GM12878 (cell line): ENCODE measurements around the gene KCNQ1. TPM values are rescaled to one million over a fixed set of nuclear protein-coding genes. Genes with fewer than 3 reads are reported as not detected.

Experiments used
- ATAC-seq: fragments of 200-7000 bp; cut with Tn5 transposase; 3 replicates; pipeline ENCODE4 v1.9.1; 2020; ENCODE audit warnings: mild to moderate bottlenecking, moderate library complexity
- BruUV-seq: library from RNA; stranded (reverse); fragments of 400-500 nt; replicated peaks from 2 replicates; lab custom pipeline; 2021; lab: Mats Ljungman, UMichigan
- CTCF ChIA-PET: fragments of 300-600 bp; sonication (Branson Sonifier 250); formaldehyde crosslinking; extraction: SDS; loops from one replicate; lab custom pipeline; 2021; ENCODE audit warnings: inconsistent platforms; lab: Yijun Ruan, JAX
- POLR2A ChIA-PET: fragments of 350-600 bp; formaldehyde crosslinking; extraction: SDS; loops from one replicate; lab custom pipeline; 2021; ENCODE audit warnings: inconsistent platforms; lab: Charles Lee
- RAD21 ChIA-PET: fragments of 300-600 bp; sonication (Branson Sonifier 250); formaldehyde crosslinking; loops from one replicate; lab custom pipeline; 2023; ENCODE audit warnings: antibody characterized with exemption; ENCODE audit not compliant: unreplicated experiment; lab: Charles Lee
- SMC1A ChIA-PET: fragments of 300-600 bp; sonication (Branson Sonifier 250); formaldehyde crosslinking; loops from one replicate; lab custom pipeline; 2023; ENCODE audit not compliant: unreplicated experiment, uncharacterized antibody; lab: Charles Lee
- DNase-seq: peaks from one replicate; pipeline ENCODE4 v3.0.0-alpha.2; 2011; ENCODE audit warnings: low read depth, low spot score
- FAIRE-seq: peaks from 3 replicates; lab custom pipeline; 2011; peaks lifted over from hg19 to GRCh38; lab: Jason Lieb, UNC
- H2AFZ ChIP-seq: 2 replicates; pipeline ENCODE4 v1.6.0; 2011; ENCODE audit warnings: low read depth, low read length, control low read depth; ENCODE audit not compliant: control insufficient read depth
- H3K27ac ChIP-seq: 2 replicates; pipeline ENCODE4 v1.5.1; 2011; ENCODE audit warnings: control low read depth; ENCODE audit not compliant: control insufficient read depth, insufficient read depth
- H3K27me3 ChIP-seq, 2 experiments: replicated peaks in 1 of 2; 2 replicates each; pipeline versions ENCODE4 v1.6.0 to v1.6.1; 2011; ENCODE audit warnings: low read length in 1 of 2; ENCODE audit not compliant: control insufficient read depth in 2 of 2, insufficient read depth in 2 of 2
- H3K36me3 ChIP-seq, 2 experiments: 2 replicates each; pipeline ENCODE4 v1.5.1; 2011; ENCODE audit warnings: low read length in 1 of 2; ENCODE audit not compliant: control insufficient read depth in 2 of 2, insufficient read depth in 2 of 2
- H3K4me1 ChIP-seq: 2 replicates; pipeline ENCODE4 v1.6.1; 2011; ENCODE audit warnings: mild to moderate bottlenecking, low read length, moderate library complexity, mixed read lengths; ENCODE audit not compliant: control insufficient read depth, insufficient read depth
- H3K4me2 ChIP-seq: 2 replicates; pipeline ENCODE4 v1.6.0; 2011; ENCODE audit warnings: control low read depth; ENCODE audit not compliant: control insufficient read depth, insufficient read depth
- H3K4me3 ChIP-seq: fragments of 200-600 bp; sonication (generic); 2 replicates; pipeline ENCODE4 v1.5.1; 2016
- H3K79me2 ChIP-seq: 2 replicates; pipeline ENCODE4 v1.6.0; 2011; ENCODE audit warnings: low read length; ENCODE audit not compliant: control insufficient read depth, insufficient read depth
- H3K9ac ChIP-seq: 2 replicates; pipeline ENCODE4 v1.8.0; 2011; ENCODE audit warnings: low read length, control low read depth, mixed read lengths; ENCODE audit not compliant: control insufficient read depth, insufficient read depth
- H3K9me3 ChIP-seq: replicated peaks from 3 replicates; pipeline ENCODE4 v1.5.1; 2011; ENCODE audit warnings: mild to moderate bottlenecking, low read length; ENCODE audit not compliant: control insufficient read depth, insufficient read depth
- H4K20me1 ChIP-seq: 2 replicates; pipeline ENCODE4 v1.6.0; 2011; ENCODE audit not compliant: control insufficient read depth, insufficient read depth
- ATF3 ChIP-seq: IDR thresholded peaks from 2 replicates; pipeline ENCODE4 v1.6.1; 2011; ENCODE audit warnings: low read depth, mild to moderate bottlenecking, low read length, moderate library complexity, borderline replicate concordance; ENCODE audit errors: extremely low read depth
- BCL3 ChIP-seq: IDR thresholded peaks from 2 replicates; pipeline ENCODE4 v1.6.1; 2011; ENCODE audit warnings: borderline replicate concordance, low read depth, mild to moderate bottlenecking, moderate library complexity, low read length; ENCODE audit not compliant: insufficient read depth, poor library complexity, severe bottlenecking
- CBFB ChIP-seq: IDR thresholded peaks from 2 replicates; pipeline ENCODE4 v1.6.1; 2016; ENCODE audit warnings: antibody characterized with exemption, low read depth
- ELK1 ChIP-seq: IDR thresholded peaks from 2 replicates; pipeline ENCODE4 v1.6.1; 2012; ENCODE audit warnings: low read depth, low read length, improper control_type of control experiment
- EP300 ChIP-seq, 2 experiments: fragments of 150-350 bp in 1 of 2; IDR thresholded peaks; 2 replicates each; pipeline ENCODE4 v1.6.1; 2011 to 2012; ENCODE audit warnings: low read depth in 2 of 2, low read length in 2 of 2, borderline replicate concordance in 1 of 2, improper control_type of control experiment in 1 of 2, inconsistent platforms in 1 of 2; ENCODE audit not compliant: control insufficient read depth in 1 of 2
- JUND ChIP-seq: IDR thresholded peaks from 2 replicates; pipeline ENCODE4 v1.6.1; 2012; ENCODE audit warnings: low read depth, mild to moderate bottlenecking, low read length, improper control_type of control experiment, moderate library complexity
- MEF2B ChIP-seq: fragments of 450-650 bp; IDR thresholded peaks from 2 replicates; pipeline ENCODE4 v1.6.1; 2018; ENCODE audit warnings: mild to moderate bottlenecking, moderate library complexity; ENCODE audit not compliant: partially characterized antibody, poor library complexity, severe bottlenecking
- MTA3 ChIP-seq: IDR thresholded peaks from 2 replicates; pipeline ENCODE4 v1.6.1; 2012; ENCODE audit warnings: low read length, inconsistent platforms, borderline replicate concordance
- NR2C2 ChIP-seq: IDR thresholded peaks from 2 replicates; pipeline ENCODE4 v1.6.1; 2011; ENCODE audit warnings: borderline replicate concordance, low read depth; ENCODE audit not compliant: control insufficient read depth, insufficient read length
- PAX5 ChIP-seq: IDR thresholded peaks from 2 replicates; pipeline ENCODE4 v1.6.1; 2011; ENCODE audit warnings: low read depth, low read length, borderline replicate concordance
- SMAD5 ChIP-seq: IDR thresholded peaks from 2 replicates; pipeline ENCODE4 v1.6.1; 2016; ENCODE audit warnings: antibody characterized with exemption, low read depth
- STAT3 ChIP-seq: IDR thresholded peaks from 2 replicates; pipeline ENCODE4 v1.6.1; 2011; ENCODE audit warnings: low read depth, low read length, improper control_type of control experiment
- SUZ12 ChIP-seq: fragments of 200-600 bp; sonication (generic); IDR thresholded peaks from one replicate; pipeline ENCODE4 v1.6.1; 2018; ENCODE audit warnings: antibody characterized with exemption, mild to moderate bottlenecking; ENCODE audit not compliant: unreplicated experiment
- TARDBP ChIP-seq: IDR thresholded peaks from 2 replicates; pipeline ENCODE4 v1.6.1; 2016; ENCODE audit warnings: borderline replicate concordance
- ZBED1 ChIP-seq: IDR thresholded peaks from 2 replicates; pipeline ENCODE4 v1.6.1; 2016; ENCODE audit warnings: borderline replicate concordance
- ZNF24 ChIP-seq: fragments of 450-650 bp; IDR thresholded peaks from 2 replicates; pipeline ENCODE4 v1.6.1; 2017; ENCODE audit warnings: antibody characterized with exemption, mild to moderate bottlenecking
- WGBS: methylation state at CpG from one replicate; pipeline ENCODE4 v1.1.6; 2016; ENCODE audit warnings: low lambda C conversion rate; ENCODE audit not compliant: insufficient replicate concordance, insufficient coverage; ENCODE audit errors: missing lambda C conversion rate; 5-methylcytosine and 5-hydroxymethylcytosine counted together
- in situ Hi-C: fragments of 300-500 bp; cut with MboI; formaldehyde crosslinking; loops from 9 replicates; pipeline ENCODE4 v1.14.3; 2018; ENCODE audit warnings: mixed read lengths
- intact Hi-C: fragments of 100-400 bp; cut with micrococcal nuclease; formaldehyde crosslinking; loops from one replicate; pipeline ENCODE4 v1.14.2; 2022; ENCODE audit not compliant: unreplicated experiment
- polyA plus RNA-seq, 11 experiments: library from polyadenylated mRNA; depleted of rRNA in 4 of 11; unstranded in 6 of 11; stranded (reverse) in 5 of 11; fragments of >200 nt; fragmentation: Nextera tagmentation in 4 of 11; fragmentation: Illumina TruSeq in 1 of 11; extraction: Ambion mirVana in 4 of 11; extraction: Trizol in 1 of 11; gene quantifications; 1 replicate in 1 of 11; 2 replicates in 10 of 11; pipeline versions ENCODE4 v1.2.1 to v1.2.3, GENCODE V29; 2011 to 2016; ENCODE audit warnings: inconsistent platforms in 2 of 11, missing spikeins in 2 of 11, low read depth in 1 of 11
- total RNA-seq, 4 experiments: library from RNA; depleted of rRNA in 3 of 4; stranded (reverse); fragments of >200 nt in 3 of 4; fragmentation: Illumina TruSeq in 1 of 4; extraction: Trizol in 1 of 4; gene quantifications; 2 replicates each; pipeline versions ENCODE4 v1.2.1 to v1.2.3, GENCODE V29; 2013 to 2021
- TF ChIP-seq, protein P1 (sequence below): fragments of 450-650 bp; conservative IDR thresholded peaks from 2 replicates; pipeline ENCODE4 v1.6.1; 2017; ENCODE audit warnings: mild to moderate bottlenecking, moderate library complexity

The KCNQ1 gene
- total and polyA plus RNA-seq, 10 of the 15 experiments (the other 5 are each of a cell fraction or from before 2014, with no cell fraction given) = 0.03 to 0.15 (median 0.12) TPM; not detected in 7

- no peak for TF ChIP-seq ZBED1
- no peak for TF ChIP-seq NR2C2
- no peak for TF ChIP-seq SUZ12
- TF ChIP-seq STAT3 = no peak
- TF ChIP-seq MEF2B = no peak
- TF ChIP-seq, all 136 proteins: peak for 0
Observed at GRCh38 chr11:2807801-2808241, 363.0 kb downstream of the KCNQ1 start (continued).

DNA sequence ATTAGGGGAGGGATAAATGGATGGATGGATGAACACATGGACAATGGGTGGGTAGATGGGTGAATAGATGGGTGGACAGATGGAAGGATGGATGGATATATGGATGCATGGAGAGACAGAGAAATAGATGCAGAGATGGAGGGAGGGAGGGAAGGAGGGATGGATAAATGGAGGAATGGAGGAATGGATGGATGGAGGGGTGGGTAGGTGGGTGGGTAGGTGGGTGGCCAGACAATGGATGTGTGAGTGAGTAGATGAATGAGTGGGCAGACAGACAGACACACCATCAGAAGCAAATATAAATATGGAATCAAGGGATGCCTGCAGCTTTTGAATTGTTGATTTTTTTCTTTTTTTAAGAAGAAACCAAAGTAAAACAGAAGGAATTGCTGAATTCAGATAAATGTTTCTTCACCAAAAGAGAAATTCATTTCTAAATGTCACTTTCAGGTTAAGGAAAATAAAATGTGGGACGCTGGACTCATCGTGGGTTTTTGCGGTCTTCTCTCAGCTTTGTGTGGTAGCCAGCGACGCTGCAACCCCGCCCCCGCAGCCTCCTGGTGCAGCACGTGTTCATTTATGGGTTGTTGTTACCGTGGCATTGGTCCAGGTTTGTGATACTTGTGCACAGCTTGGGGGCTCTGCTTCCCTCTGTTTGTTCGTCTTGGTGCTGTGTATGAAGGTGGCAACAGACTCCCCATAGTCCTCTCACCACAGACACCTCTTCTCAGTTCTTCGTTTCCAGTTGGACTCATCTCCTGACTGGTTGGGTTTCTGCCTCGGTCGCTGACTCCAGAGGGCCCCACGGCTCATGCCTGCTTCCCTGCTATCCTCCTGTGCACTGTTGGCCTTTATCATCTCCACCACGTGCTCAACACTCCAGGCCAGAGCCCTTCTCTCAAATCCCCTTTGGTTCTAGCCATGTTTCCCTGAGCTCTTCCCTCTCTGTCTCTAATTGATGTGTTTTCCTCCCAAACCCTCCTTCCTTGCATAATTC lies 364.3 kb downstream of the KCNQ1 start:
- no TSS peak for BruUV-seq
- FAIRE-seq = no peak
- ChIA-PET POLR2A (no interaction called here), SMC1A (no interaction called here), CTCF (interaction anchor here (1.4 kb wide), 1 partner anchor 121 kb away, joined by 3 read pairs; no protein-coding TSS in a partner anchor), RAD21 (no interaction called here)
- in situ Hi-C loops (no loop called here), intact Hi-C loops (no loop called here)
- no peaks in the 10 kb centered on the region for H3K9me3 ChIP-seq
- DNase-seq = no peak
- 37% methylated on average over 15 of the region's 15 CpGs for WGBS
- no peaks in the 10 kb centered on the region for H3K27me3 ChIP-seq
- ATAC-seq = no peak
- H3K27ac ChIP-seq = no peak overlapping the region
- no peaks in the 10 kb centered on the region for H4K20me1 ChIP-seq
- H2AFZ ChIP-seq = no peak overlapping the region
- H3K36me3 ChIP-seq = no peaks in the 10 kb centered on the region
- no peak overlapping the region for H3K9ac ChIP-seq
- H3K4me2 ChIP-seq = no peak overlapping the region
- no peaks in the 10 kb centered on the region for H3K79me2 ChIP-seq
- H3K4me1 ChIP-seq = no peaks in the 10 kb centered on the region
- no peak overlapping the region for H3K4me3 ChIP-seq
- TF ChIP-seq SMAD5 = no peak
- no peak for TF ChIP-seq JUND
- TF ChIP-seq ZNF24 = no peak
- TF ChIP-seq MTA3 = no peak
- no peak for TF ChIP-seq ATF3
- TF ChIP-seq PAX5 = no peak
- no peak for TF ChIP-seq EP300 (IDR thresholded peaks at IDR 0.05; ENCODE audit: borderline replicate concordance in 1 of 2, control insufficient read depth in 1 of 2, low read depth in 2 of 2, low read length in 2 of 2)
- TF ChIP-seq BCL3 = no peak
- TF ChIP-seq, protein P1, sequence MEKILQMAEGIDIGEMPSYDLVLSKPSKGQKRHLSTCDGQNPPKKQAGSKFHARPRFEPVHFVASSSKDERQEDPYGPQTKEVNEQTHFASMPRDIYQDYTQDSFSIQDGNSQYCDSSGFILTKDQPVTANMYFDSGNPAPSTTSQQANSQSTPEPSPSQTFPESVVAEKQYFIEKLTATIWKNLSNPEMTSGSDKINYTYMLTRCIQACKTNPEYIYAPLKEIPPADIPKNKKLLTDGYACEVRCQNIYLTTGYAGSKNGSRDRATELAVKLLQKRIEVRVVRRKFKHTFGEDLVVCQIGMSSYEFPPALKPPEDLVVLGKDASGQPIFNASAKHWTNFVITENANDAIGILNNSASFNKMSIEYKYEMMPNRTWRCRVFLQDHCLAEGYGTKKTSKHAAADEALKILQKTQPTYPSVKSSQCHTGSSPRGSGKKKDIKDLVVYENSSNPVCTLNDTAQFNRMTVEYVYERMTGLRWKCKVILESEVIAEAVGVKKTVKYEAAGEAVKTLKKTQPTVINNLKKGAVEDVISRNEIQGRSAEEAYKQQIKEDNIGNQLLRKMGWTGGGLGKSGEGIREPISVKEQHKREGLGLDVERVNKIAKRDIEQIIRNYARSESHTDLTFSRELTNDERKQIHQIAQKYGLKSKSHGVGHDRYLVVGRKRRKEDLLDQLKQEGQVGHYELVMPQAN = no peak
- TF ChIP-seq TARDBP = no peak
- no peak for TF ChIP-seq CBFB
- no peak for TF ChIP-seq ELK1
